HG03521 (cell line): Measurements from ENCODE around the gene NCCRP1.
"Not testable (repeated sequence)": the region's sequence is repeated elsewhere in the genome, so short reads cannot be mapped to it uniquely, and the experiment has no call there.

Source experiments
- ATAC-seq: cut with Tn5 transposase; IDR thresholded peaks from one replicate; pipeline ENCODE4 v1.9.1; 2021; ENCODE audit warnings: mild to moderate bottlenecking, moderate library complexity; ENCODE audit not compliant: unreplicated experiment

The NCCRP1 gene

GRCh38 chr19:39203372-39204341, 6.9 kb downstream of the NCCRP1 start, which contains the start of gene SYCN:
SYCN (minus strand) TSS chr19:39204263; CDS start chr19:39204254, 9 bp downstream.
- ATAC-seq = no peak

DNA sequence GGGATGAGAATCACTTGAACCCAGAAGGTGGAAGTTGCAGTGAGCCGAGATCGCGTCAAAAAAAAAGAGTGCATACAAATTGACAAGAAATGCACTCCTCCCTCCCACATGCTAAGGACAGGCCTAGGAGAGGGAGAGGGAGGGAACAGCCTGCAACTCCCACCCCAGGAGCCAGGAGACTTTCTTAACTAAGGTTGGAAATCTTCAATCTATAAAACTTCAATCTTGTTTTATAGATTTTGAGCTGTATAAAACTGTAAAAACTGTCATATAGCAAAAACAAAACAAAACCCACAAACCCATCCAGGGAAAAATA, 8.6 kb downstream of the NCCRP1 start:
- no peak for ATAC-seq

GRCh38 chr19:39206122-39206521, 9.4 kb downstream of the NCCRP1 start:
- no peak for ATAC-seq

- no peak for ATAC-seq
Measured at GRCh38 chr19:39207293-39207836, 10.6 kb downstream of the NCCRP1 start.

GRCh38 chr19:39208175-39208795, 11.5 kb downstream of the NCCRP1 start:
- ATAC-seq = no peak

DNA sequence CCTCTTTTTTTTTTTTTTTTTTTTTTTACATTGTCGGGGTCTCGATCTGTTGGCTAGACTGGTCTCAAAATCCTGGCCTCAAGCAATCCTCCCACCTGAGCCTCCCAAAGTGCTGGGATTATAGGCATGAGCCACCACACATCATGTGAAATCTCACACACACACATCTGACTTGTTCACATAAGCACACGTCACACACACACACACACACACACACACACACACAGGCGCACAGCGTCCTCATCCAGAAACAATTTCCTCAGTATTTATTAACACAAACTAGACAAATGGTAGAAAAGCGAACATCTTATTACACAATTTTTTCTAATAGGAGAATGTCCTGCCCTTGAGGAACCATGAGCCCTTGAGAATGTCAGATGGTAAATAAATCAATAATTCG, 12.4 kb downstream of the NCCRP1 start:
- ATAC-seq = no peak

DNA sequence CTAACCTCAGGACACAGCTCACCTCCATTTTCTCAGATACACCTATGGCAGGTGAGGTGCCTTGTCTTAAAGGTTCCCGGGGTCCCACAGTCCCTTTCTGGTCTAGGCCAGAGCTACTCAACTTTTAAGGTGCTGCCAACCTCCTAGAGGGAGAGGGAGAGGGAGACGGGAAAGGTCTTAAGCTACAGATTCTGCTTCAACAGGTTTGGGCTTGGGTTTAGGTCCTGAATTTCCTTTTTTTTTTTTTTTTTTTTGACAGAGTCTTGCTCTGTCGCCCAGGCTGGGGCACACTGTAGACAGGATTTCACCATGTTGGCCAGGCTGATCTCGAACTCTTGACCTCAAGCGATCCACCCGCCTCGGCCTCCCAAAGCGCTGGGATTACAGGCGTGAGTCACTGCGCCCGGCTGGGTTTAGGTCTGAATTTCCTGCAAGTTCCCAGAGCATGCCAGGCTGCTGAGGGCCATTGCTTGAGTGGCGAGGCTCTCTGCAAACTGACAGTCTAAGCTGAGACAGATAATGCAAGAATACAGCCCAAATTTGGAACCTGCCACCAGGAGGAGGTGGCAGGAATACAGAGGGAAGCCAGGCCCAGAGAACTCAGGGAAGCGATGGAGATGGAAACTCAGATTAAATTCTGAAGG, 15.1 kb downstream of the NCCRP1 start:
- ATAC-seq = no peak

GRCh38 chr19:39212375-39212742, 15.6 kb downstream of the NCCRP1 start:
- no peak for ATAC-seq

- not testable (repeated sequence) for ATAC-seq
Measured at GRCh38 chr19:39215323-39215722, 18.6 kb downstream of the NCCRP1 start.

DNA sequence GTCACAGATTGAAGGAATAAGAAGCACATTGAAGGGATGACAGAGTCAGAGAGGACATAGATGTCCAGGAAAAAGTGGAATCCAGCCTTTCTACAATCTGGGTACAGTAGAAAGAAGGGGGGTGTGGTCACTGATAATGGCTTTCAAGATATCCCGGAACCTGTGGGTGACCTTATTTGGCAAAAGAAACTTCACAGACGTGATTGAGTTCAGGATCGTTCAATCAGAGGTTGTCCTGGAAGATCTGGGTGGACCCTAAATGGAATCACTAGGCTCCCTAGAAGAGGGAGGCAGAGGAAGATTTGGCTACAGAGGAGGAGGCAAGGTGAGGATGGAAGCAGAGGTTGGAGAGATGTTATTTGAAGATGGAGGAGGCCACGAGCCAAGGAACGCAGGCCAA, 20.3 kb downstream of the NCCRP1 start:
- no peak for ATAC-seq

DNA sequence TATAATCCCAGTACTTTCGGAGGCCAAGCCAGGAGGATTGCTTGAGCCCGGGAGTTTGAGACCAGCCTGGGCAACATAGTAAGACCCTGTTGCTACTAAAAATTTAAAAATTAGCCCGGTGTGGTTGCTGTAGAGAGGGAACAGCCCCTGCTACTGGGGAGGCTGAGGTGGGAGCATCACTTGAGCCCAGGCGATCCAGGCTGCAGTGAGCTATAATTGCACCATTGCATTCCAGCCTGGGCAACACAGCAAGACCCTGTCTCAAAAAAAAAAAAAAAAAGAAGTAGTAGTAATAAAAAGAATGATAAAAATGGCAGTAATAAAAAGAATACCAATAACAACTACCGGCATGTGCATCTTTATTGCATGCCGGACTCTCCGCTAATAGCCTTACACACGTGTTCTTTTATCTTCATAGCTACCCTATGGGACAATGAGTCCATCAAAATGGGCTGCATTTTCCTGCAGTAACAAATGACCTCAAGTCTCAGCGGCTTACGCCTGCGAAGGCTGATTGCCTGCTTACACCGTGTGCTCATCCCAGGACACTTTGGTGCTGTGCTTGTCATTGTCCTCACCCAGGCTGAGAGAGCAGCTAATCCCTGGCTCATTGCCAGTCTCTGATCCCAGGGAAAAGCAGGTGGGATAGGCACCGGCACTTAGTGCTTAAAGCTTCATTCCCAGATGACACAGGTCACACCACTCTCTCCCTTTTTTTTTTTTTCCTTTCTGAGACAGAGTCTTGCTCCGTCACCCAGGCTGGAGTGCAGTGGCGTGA, 21.7 kb downstream of the NCCRP1 start:
- ATAC-seq = no peak

DNA sequence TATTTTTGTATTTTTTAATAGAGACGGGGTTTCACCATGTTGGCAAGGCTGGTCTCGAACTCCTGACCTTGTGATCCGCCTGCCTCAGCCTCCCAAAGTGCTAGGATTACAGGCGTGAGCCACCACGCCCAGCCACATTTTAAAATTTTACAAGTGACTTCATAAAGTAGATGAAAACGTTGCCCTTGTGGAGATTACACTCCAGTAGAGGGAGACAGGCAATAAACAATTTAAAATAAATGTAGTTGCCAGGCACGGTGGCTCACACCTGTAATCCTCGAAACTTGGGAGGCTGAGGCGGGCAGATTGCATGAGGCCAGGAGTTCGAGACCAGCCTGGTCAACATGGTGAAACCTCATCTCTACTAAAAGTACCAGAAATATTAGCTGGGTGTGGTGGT, 22.3 kb downstream of the NCCRP1 start:
- ATAC-seq = not testable (repeated sequence)

DNA sequence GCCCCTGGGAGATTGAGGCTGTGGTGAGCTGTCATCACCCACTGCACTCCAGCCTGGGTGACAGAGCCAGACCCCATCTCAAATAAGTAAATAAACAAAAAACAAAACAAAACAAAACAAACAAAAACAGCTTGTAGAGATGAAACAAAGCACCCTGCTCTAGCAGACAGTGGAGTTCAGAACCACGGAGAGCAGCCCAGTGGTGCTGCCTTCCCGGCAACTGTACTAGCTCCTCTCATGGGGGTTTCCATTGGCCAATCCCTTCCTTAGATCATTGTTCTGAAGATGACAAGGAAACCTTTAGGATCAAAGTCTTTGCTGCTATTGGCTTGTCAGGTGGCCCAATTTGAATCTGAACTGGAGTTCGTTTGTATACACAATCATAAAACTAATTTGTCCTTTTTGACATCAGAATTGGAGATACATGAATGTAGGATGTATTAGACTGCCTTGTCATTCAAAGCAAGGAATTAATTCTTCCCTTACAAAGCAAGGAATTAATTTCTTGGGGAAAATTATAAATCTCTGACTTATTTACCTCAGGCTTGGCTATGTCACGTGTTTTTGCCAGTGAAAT, 27.0 kb downstream of the NCCRP1 start:
- no peak for ATAC-seq

DNA sequence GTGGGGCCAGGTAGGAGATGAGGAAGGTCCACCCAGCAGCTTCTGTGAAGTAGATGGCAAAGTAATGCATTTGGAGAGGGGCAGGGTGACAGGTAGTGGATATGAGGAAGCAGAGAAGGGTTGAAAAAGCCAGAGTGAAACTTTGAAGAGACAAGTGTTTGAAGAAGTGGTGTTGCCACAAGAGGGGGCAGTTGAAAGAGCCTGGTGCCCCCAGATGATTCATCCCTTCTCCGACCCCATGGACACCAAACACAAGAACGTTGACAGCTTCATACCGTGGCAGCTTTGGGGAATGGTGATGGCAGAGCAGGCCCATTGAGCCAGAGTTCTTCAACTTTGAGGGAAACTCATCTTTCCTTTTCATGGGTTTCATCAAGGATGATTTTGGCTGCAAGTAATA, 28.1 kb downstream of the NCCRP1 start:
- no peak for ATAC-seq

- ATAC-seq = no peak
Measured at GRCh38 chr19:39230096-39230764, 33.5 kb downstream of the NCCRP1 start.

GRCh38 chr19:39232708-39233107, 35.9 kb downstream of the NCCRP1 start:
- ATAC-seq = no peak

DNA sequence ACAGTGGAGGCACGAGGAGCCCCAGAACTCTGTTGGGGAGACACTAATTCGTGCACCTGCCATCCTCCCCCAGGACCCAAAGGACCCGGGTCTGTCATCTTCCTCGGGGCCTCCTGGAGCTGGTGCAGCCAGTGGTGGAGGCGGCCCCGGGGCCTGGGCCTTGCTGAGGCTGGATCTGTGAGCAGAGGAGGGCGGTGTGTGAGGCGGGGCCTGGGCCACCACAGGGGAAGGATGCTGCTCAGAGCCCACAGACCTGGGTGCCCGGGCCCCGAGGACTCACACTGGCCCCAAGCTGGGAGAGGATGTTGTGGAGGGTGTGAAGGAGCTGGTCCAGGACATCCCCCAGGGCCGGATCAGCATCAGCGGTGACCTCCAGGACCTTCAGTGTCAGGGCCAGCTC, 39.8 kb downstream of the NCCRP1 start:
- no peak for ATAC-seq

DNA sequence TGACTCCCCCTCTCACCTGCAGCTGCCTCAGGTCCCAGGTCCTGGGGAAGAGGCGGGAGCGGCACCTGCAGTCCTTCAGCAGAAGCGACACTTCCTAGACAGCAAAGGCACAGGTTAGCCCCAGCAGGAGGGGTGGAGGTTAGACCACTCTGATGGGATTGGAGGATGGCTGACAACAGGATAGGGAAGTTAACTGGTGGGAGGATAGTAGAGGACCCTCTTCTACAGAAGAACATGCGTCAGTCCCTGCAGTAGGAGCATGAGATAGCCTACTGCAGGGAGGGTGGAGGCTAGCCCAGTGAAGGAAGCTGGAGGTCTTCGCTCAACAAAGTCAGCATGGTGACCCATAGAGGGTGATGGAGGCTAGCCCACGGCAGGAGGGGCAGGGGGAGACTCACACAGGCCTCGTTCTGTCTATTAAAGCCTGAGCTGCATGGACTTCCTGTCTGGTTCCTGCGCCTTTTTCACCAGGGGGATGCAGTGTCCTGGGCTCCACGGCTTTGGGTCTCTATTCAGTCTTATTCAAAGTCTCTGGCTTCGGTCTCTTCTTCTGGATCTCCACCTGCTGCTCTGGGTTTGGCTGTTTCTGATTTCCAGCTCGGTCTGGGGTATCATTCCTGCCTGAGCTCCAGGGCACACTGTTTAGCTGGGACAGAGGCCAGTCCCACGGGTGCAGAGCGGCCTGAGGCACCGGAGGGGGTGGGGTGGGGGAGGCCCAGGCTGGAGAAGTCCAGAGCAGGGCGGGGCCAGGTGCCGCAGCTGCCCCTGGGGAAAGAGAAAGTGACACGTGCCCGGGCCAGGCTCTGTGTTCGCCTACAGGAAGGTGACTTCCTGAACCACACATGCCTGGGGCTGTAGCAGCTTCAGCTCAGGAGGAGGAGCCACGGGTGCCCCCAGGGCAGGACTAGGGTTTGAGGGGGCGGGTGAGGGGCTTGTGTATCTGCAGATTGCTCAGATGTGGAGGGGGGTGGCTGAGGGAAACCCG, 40.7 kb downstream of the NCCRP1 start:
- ATAC-seq = no peak

DNA sequence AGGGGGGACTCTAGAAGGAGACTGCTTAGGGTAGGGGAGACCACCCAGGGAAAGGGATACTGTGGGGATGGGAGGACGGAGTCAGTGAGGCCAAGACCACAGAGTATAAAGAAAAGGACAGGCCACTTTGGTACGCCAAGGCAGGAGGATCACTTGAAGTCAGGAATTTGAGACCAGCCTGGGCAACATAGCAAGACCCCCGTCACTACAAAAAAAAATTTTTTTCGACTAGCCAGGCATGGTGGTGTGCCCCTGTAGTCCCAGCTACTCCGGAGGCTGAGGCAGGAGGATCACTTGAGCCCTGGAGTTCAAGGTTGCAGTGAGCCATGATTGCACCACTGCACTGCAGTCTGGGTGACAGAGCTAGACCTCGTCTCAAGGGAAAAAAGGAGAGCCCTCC, 41.4 kb downstream of the NCCRP1 start:
- no peak for ATAC-seq
